GM19023 (cell line): ENCODE measurements around the gene DPYSL5.
"Not testable (repeated sequence)": the region's sequence is repeated elsewhere in the genome, so short reads cannot be mapped to it uniquely, and the experiment has no call there.

Source experiments
- ATAC-seq: cut with Tn5 transposase; IDR thresholded peaks from one replicate; pipeline ENCODE4 v1.9.1; 2021; ENCODE audit warnings: mild to moderate bottlenecking, moderate library complexity; ENCODE audit not compliant: unreplicated experiment

The DPYSL5 gene

GRCh38 chr2:26874514-26874913 lies 26.6 kb downstream of the DPYSL5 start:
- no peak for ATAC-seq

GRCh38 chr2:26875065-26875634 lies 27.2 kb downstream of the DPYSL5 start:
- ATAC-seq, result no peak

GRCh38 chr2:26875808-26876207 lies 27.9 kb downstream of the DPYSL5 start:
- no peak for ATAC-seq

GRCh38 chr2:26876260-26876659 lies 28.3 kb downstream of the DPYSL5 start:
- no peak for ATAC-seq

GRCh38 chr2:26877276-26877675 lies 29.3 kb downstream of the DPYSL5 start:
- no peak for ATAC-seq

- no peak for ATAC-seq
Observed at GRCh38 chr2:26880161-26880560, 32.2 kb downstream of the DPYSL5 start.

- ATAC-seq, result no peak
Observed at GRCh38 chr2:26880910-26881435, 33.0 kb downstream of the DPYSL5 start.

- ATAC-seq, result not testable (repeated sequence)
Observed at GRCh38 chr2:26882220-26882619, 34.3 kb downstream of the DPYSL5 start.

- ATAC-seq, result no peak
Observed at GRCh38 chr2:26883956-26884355, 36.0 kb downstream of the DPYSL5 start.

- ATAC-seq, result no peak
Observed at GRCh38 chr2:26884486-26884885, 36.6 kb downstream of the DPYSL5 start.

- no peak for ATAC-seq
Observed at GRCh38 chr2:26885651-26886329, 37.9 kb downstream of the DPYSL5 start.

GRCh38 chr2:26886736-26887135 lies 38.8 kb downstream of the DPYSL5 start:
- ATAC-seq, result no peak

GRCh38 chr2:26887151-26887550 lies 39.2 kb downstream of the DPYSL5 start:
- no peak for ATAC-seq

GRCh38 chr2:26889796-26890195 lies 41.9 kb downstream of the DPYSL5 start:
- no peak for ATAC-seq

GRCh38 chr2:26890341-26891000 lies 42.5 kb downstream of the DPYSL5 start:
- ATAC-seq, result no peak

GRCh38 chr2:26892133-26892532 lies 44.2 kb downstream of the DPYSL5 start:
- no peak for ATAC-seq

GRCh38 chr2:26892922-26893524 lies 45.1 kb downstream of the DPYSL5 start:
- no peak for ATAC-seq

- ATAC-seq, result no peak
Observed at GRCh38 chr2:26894136-26894535, 46.2 kb downstream of the DPYSL5 start.

- no peak for ATAC-seq
Observed at GRCh38 chr2:26897807-26898479, 50.0 kb downstream of the DPYSL5 start.

- ATAC-seq, result no peak
Observed at GRCh38 chr2:26898480-26899078, 50.6 kb downstream of the DPYSL5 start.
